ENCODE results near the gene BIK. TPM values are rescaled to one million over a fixed set of nuclear protein-coding genes. Genes with fewer than 3 reads are reported as not detected.

Gene BIK
- total and polyA plus RNA-seq, 2 donors (not counting 1 experiment from before 2014, with no cell fraction given), result not detected

DNA sequence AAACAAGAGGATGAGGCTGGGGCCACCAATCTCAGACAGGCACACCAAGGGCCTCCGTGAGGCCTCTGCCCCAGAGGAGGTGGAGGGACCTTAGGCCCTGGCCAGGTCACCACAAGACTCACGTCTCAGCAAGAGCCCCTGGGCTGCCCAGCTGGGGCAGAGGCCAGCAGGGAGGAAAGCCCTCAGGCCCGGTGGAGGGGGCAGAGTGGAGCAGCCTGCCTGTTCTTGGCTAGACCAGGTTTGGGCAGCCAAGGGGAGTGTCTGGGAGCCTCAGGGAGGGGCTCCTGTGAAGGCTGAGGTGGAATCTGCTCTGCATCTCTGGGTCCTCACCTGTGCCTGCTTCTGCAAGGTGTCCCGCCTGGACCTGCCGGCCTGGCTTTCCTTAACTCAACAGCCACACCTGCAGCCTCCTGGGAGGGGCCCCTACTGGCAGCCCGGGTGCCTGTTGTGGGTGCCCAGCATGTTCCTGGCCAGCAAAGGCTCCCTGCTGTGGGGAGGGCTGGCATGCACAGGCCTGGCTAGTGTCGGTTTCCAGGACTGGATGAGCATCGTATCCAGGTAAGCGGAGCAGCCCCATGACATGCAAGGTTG, 64.5 kb downstream of the BIK start:
- no peaks in the 10 kb centered on the region for H4K20me1 ChIP-seq (ENCODE audit: control insufficient read depth, extremely low read depth, insufficient read depth, low read length)
- peaks cover 30% of the 10 kb centered on the region for H3K36me3 ChIP-seq (ENCODE audit: control insufficient read depth, insufficient read depth, low read length)
- TF ChIP-seq, protein P1, sequence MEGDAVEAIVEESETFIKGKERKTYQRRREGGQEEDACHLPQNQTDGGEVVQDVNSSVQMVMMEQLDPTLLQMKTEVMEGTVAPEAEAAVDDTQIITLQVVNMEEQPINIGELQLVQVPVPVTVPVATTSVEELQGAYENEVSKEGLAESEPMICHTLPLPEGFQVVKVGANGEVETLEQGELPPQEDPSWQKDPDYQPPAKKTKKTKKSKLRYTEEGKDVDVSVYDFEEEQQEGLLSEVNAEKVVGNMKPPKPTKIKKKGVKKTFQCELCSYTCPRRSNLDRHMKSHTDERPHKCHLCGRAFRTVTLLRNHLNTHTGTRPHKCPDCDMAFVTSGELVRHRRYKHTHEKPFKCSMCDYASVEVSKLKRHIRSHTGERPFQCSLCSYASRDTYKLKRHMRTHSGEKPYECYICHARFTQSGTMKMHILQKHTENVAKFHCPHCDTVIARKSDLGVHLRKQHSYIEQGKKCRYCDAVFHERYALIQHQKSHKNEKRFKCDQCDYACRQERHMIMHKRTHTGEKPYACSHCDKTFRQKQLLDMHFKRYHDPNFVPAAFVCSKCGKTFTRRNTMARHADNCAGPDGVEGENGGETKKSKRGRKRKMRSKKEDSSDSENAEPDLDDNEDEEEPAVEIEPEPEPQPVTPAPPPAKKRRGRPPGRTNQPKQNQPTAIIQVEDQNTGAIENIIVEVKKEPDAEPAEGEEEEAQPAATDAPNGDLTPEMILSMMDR (conservative IDR thresholded peaks at IDR 0.05 in 1 of 2, IDR thresholded peaks at IDR 0.05 in 1 of 2; ENCODE audit: low read depth in 1 of 2, low read length in 2 of 2), result no peak
- no peak for TF ChIP-seq EZH2 (IDR thresholded peaks at IDR 0.05; ENCODE audit: low read length, missing control alignments)

DNA sequence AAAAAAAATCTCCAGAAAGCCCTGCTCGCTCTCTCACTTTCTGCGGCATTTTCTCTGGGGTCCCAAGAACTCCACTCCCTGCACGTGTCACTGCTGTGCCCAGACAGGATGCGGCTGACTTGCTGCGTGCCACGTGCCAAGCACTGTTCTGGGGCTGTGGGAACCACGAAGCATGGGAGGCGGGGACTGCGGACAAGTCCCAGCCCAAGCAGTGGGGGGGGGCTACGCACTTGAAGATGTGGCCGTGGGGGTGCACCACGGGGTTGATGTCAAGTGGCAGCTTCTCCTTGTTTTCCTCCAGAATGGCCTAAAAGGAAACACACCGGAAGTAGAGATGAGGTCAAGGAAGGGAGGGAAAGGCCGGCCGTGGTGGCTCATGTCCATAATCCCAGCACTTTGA, 65.5 kb downstream of the BIK start:
- no peaks in the 10 kb centered on the region for H4K20me1 ChIP-seq (ENCODE audit: control insufficient read depth, extremely low read depth, insufficient read depth, low read length)
- H3K9me3 ChIP-seq (ENCODE audit: control insufficient read depth, insufficient read depth, low read depth, low read length), result no peaks in the 10 kb centered on the region
- H3K4me3 ChIP-seq (replicated peaks in 1 of 4; ENCODE audit: control extremely low read depth in 1 of 4, insufficient read depth in 1 of 4, low read depth in 3 of 4, low read length in 4 of 4), result no peak overlapping the region
- no peak for DNase-seq (ENCODE audit: low read depth in 2 of 2)
- no peaks in the 10 kb centered on the region for H3K27me3 ChIP-seq (ENCODE audit: control insufficient read depth, insufficient read depth, low read length)
- no peak overlapping the region for H3K27ac ChIP-seq (ENCODE audit: insufficient read depth, low read length)
- no peaks in the 10 kb centered on the region for H3K79me2 ChIP-seq (ENCODE audit: control insufficient read depth, insufficient read depth, low read length)
- H3K4me1 ChIP-seq (ENCODE audit: control insufficient read depth, extremely low read depth, insufficient read depth, low read length), result no peaks in the 10 kb centered on the region
- no peak overlapping the region for H3K9ac ChIP-seq (ENCODE audit: insufficient read depth, low read length)
- TF ChIP-seq, protein P1 (conservative IDR thresholded peaks at IDR 0.05 in 1 of 2, IDR thresholded peaks at IDR 0.05 in 1 of 2; ENCODE audit: low read depth in 1 of 2, low read length in 2 of 2), result no peak
- no peak for TF ChIP-seq EZH2 (IDR thresholded peaks at IDR 0.05; ENCODE audit: low read length, missing control alignments)
- H3K4me2 ChIP-seq (ENCODE audit: extremely low read depth, insufficient read depth, low read length), result no peak overlapping the region
- H3K36me3 ChIP-seq (ENCODE audit: control insufficient read depth, insufficient read depth, low read length), result peaks cover 31% of the 10 kb centered on the region
- no peak overlapping the region for H2AFZ ChIP-seq (ENCODE audit: low read length)

More for the DNA sequence above, 64.5 kb downstream of the BIK start:
- no peaks in the 10 kb centered on the region for H3K9me3 ChIP-seq (ENCODE audit: control insufficient read depth, insufficient read depth, low read depth, low read length)
- H2AFZ ChIP-seq (ENCODE audit: low read length), result no peak overlapping the region
- no peak overlapping the region for H3K27ac ChIP-seq (ENCODE audit: insufficient read depth, low read length)
- no peaks in the 10 kb centered on the region for H3K4me1 ChIP-seq (ENCODE audit: control insufficient read depth, extremely low read depth, insufficient read depth, low read length)
- no peaks in the 10 kb centered on the region for H3K27me3 ChIP-seq (ENCODE audit: control insufficient read depth, insufficient read depth, low read length)
- H3K9ac ChIP-seq (ENCODE audit: insufficient read depth, low read length), result no peak overlapping the region
- H3K4me2 ChIP-seq (ENCODE audit: extremely low read depth, insufficient read depth, low read length), result no peak overlapping the region
- no peaks in the 10 kb centered on the region for H3K79me2 ChIP-seq (ENCODE audit: control insufficient read depth, insufficient read depth, low read length)
- H3K4me3 ChIP-seq (replicated peaks in 1 of 4; ENCODE audit: control extremely low read depth in 1 of 4, insufficient read depth in 1 of 4, low read depth in 3 of 4, low read length in 4 of 4), result no peak overlapping the region
- no peak for DNase-seq (ENCODE audit: low read depth in 2 of 2)

DNA sequence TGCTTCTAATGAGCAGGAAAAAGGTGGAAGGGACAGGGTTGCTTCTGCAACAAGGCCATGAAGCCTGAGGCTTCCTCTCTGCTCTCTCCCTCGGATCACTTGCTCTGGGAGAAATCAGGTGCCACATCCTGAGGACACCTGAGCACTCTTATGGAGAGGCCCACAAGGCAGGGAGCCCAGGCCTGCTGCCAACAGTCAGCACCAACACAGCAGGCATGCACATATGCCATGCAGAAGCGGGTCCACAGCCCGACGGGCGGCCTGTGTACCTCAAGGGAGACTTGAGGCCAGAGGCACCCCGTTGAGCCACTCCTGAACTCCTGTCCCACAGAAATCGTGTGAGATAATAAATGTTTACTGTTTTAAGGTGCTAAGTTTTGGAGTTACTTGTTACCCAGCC, 66.9 kb downstream of the BIK start:
- Histone ChIP-seq H3K36me3 (ENCODE audit: control insufficient read depth, insufficient read depth, low read length) (peaks cover 30% of the 10 kb centered on the region), H3K4me3 (replicated peaks in 1 of 4; ENCODE audit: control extremely low read depth in 1 of 4, insufficient read depth in 1 of 4, low read depth in 3 of 4, low read length in 4 of 4) (no peak overlapping the region), H4K20me1 (ENCODE audit: control insufficient read depth, extremely low read depth, insufficient read depth, low read length) (no peaks in the 10 kb centered on the region), H3K79me2 (ENCODE audit: control insufficient read depth, insufficient read depth, low read length) (no peaks in the 10 kb centered on the region), H3K9ac (ENCODE audit: insufficient read depth, low read length) (no peak overlapping the region), H2AFZ (ENCODE audit: low read length) (no peak overlapping the region), H3K27me3 (ENCODE audit: control insufficient read depth, insufficient read depth, low read length) (no peaks in the 10 kb centered on the region), H3K4me2 (ENCODE audit: extremely low read depth, insufficient read depth, low read length) (no peak overlapping the region), H3K4me1 (ENCODE audit: control insufficient read depth, extremely low read depth, insufficient read depth, low read length) (no peaks in the 10 kb centered on the region), H3K27ac (ENCODE audit: insufficient read depth, low read length) (no peak overlapping the region), H3K9me3 (ENCODE audit: control insufficient read depth, insufficient read depth, low read depth, low read length) (no peaks in the 10 kb centered on the region)
- TF ChIP-seq EZH2 (IDR thresholded peaks at IDR 0.05; ENCODE audit: low read length, missing control alignments), result no peak
- TF ChIP-seq, protein P1 (conservative IDR thresholded peaks at IDR 0.05 in 1 of 2, IDR thresholded peaks at IDR 0.05 in 1 of 2; ENCODE audit: low read depth in 1 of 2, low read length in 2 of 2), result no peak
- DNase-seq (ENCODE audit: low read depth in 2 of 2), result no peak

Other genes starting within 250 kb of the BIK start
- gene PACSIN2, start 95.6 kb upstream of the BIK start, total RNA-seq, result 25.4 and 30.1 TPM in 2 replicates
- 41.4 and 55.3 TPM in 2 replicates for gene PACSIN2, start 95.6 kb upstream of the BIK start, polyA plus RNA-seq
- 13.4 and 15.7 TPM in 2 replicates for gene TTLL1, start 21.4 kb upstream of the BIK start, total RNA-seq
- gene TTLL1, start 21.4 kb upstream of the BIK start, polyA plus RNA-seq, result 11.7 and 15.8 TPM in 2 replicates
- 8.4 and 8.5 TPM in 2 replicates for gene MCAT, start 32.6 kb downstream of the BIK start, total RNA-seq
- 9.3 and 12.1 TPM in 2 replicates for gene MCAT, start 32.6 kb downstream of the BIK start, polyA plus RNA-seq
- 179 and 243 TPM in 2 replicates for gene TSPO, start 40.8 kb downstream of the BIK start, total RNA-seq
- gene TSPO, start 40.8 kb downstream of the BIK start, polyA plus RNA-seq, result 47.5 and 67.1 TPM in 2 replicates
- 14.7 and 18.0 TPM in 2 replicates for gene TTLL12, start 76.4 kb downstream of the BIK start, total RNA-seq
- gene TTLL12, start 76.4 kb downstream of the BIK start, polyA plus RNA-seq, result 6.0 and 8.6 TPM in 2 replicates
- 0.17 and 0.51 TPM in 2 replicates for gene SCUBE1, start 232.6 kb downstream of the BIK start, total RNA-seq
- gene SCUBE1, start 232.6 kb downstream of the BIK start, polyA plus RNA-seq, result not detected in 2 replicates

Measured in fibroblast of lung (primary cell).